PC-9 (cell line): Measurements from ENCODE around the gene HAPLN2.

Experiments used
- CTCF ChIP-seq: fragments of 200-600 bp; sonication (generic); conservative IDR thresholded peaks from 2 replicates; pipeline ENCODE4 v1.6.1; 2017; ENCODE audit warnings: mixed run types, antibody characterized with exemption, mild to moderate bottlenecking, moderate library complexity
- EZH2 ChIP-seq: fragments of 200-600 bp; sonication (generic); IDR thresholded peaks from 2 replicates; pipeline ENCODE4 v1.8.0; 2017; ENCODE audit warnings: antibody characterized with exemption, low read depth

- TF ChIP-seq CTCF (no peak), EZH2 (no peak)
Observed at GRCh38 chr1:156644640-156645039, 25.4 kb downstream of the HAPLN2 start.
